ENCODE measurements around the gene PTHLH.

GRCh38 chr12:28010036-28010435 is 37.5 kb upstream of the PTHLH start:
- no peak for TF ChIP-seq CTCF (IDR thresholded peaks at IDR 0.05; ENCODE audit: insufficient read depth, low read length, poor library complexity, severe bottlenecking)
- no peak for TF ChIP-seq EZH2phosphoT487 (conservative IDR thresholded peaks at IDR 0.05; ENCODE audit: low read length)
